HepG2 (cell line): ENCODE measurements around the gene FAM167B. TPM values are rescaled to one million over a fixed set of nuclear protein-coding genes. Genes with fewer than 3 reads are reported as not detected.
A peak's percentile ranks its signal among the peaks of the same experiment; 100 is the strongest.

Source experiments
- CREBL2 ChIP-seq: sonication (generic); formaldehyde crosslinking; IDR thresholded peaks from 2 replicates; pipeline ENCODE4 v1.8.1; 2023; ENCODE audit warnings: missing genetic modification reagents, mild to moderate bottlenecking, borderline replicate concordance
- KDM6A ChIP-seq: IDR thresholded peaks from 2 replicates; pipeline ENCODE4 v1.6.1; 2016; ENCODE audit warnings: low read depth
- PLSCR1 ChIP-seq: sonication (generic); formaldehyde crosslinking; IDR thresholded peaks from 2 replicates; pipeline ENCODE4 v1.5.0; 2020; ENCODE audit warnings: missing genetic modification reagents, mild to moderate bottlenecking, borderline replicate concordance
- PRDM15 ChIP-seq: sonication (generic); formaldehyde crosslinking; IDR thresholded peaks from 2 replicates; pipeline ENCODE4 v1.4.0; 2020; ENCODE audit warnings: missing genetic modification reagents
- SSRP1 ChIP-seq: IDR thresholded peaks from 2 replicates; pipeline ENCODE4 v1.6.1; 2016; ENCODE audit warnings: control low read depth
- XRCC5 ChIP-seq: fragments of 200-400 bp; formaldehyde crosslinking; optimal IDR thresholded peaks from 2 replicates; pipeline ENCODE3; 2017; ENCODE audit warnings: mild to moderate bottlenecking, low read length
- ZBTB49 ChIP-seq: sonication (generic); formaldehyde crosslinking; IDR thresholded peaks from 2 replicates; pipeline ENCODE4 v1.4.0; 2020; ENCODE audit warnings: missing genetic modification reagents, borderline replicate concordance
- ZNF143 ChIP-seq: sonication (generic); formaldehyde crosslinking; IDR thresholded peaks from 2 replicates; pipeline ENCODE4 v1.4.0; 2020; ENCODE audit warnings: missing genetic modification reagents
- ZNF20 ChIP-seq: sonication (generic); formaldehyde crosslinking; IDR thresholded peaks from 2 replicates; pipeline ENCODE4 v1.4.0; 2020; ENCODE audit warnings: mild to moderate bottlenecking, moderate library complexity, missing genetic modification reagents
- ZNF251 ChIP-seq: sonication (generic); formaldehyde crosslinking; IDR thresholded peaks from 2 replicates; pipeline ENCODE4 v1.9.0; 2021; ENCODE audit warnings: mild to moderate bottlenecking, missing genetic modification reagents
- ZNF275 ChIP-seq: sonication (generic); formaldehyde crosslinking; IDR thresholded peaks from 2 replicates; pipeline ENCODE4 v1.8.0; 2022; ENCODE audit warnings: missing genetic modification reagents, mild to moderate bottlenecking, inconsistent platforms, borderline replicate concordance
- ZNF451 ChIP-seq: sonication (generic); formaldehyde crosslinking; IDR thresholded peaks from 2 replicates; pipeline ENCODE4 v1.5.0; 2020; ENCODE audit warnings: mild to moderate bottlenecking, missing genetic modification reagents
- ZNF503 ChIP-seq: sonication (generic); formaldehyde crosslinking; IDR thresholded peaks from 2 replicates; pipeline ENCODE4 v1.4.0; 2020; ENCODE audit warnings: missing genetic modification reagents
- ZNF576 ChIP-seq: sonication (generic); formaldehyde crosslinking; IDR thresholded peaks from 2 replicates; pipeline ENCODE4 v1.4.0; 2020; ENCODE audit warnings: mild to moderate bottlenecking, missing genetic modification reagents
- polyA plus RNA-seq, 8 experiments: library from polyadenylated mRNA; depleted of rRNA in 3 of 8; stranded (reverse) in 7 of 8; unstranded in 1 of 8; fragments of >200 nt; fragmentation: Illumina TruSeq in 4 of 8; extraction: Trizol in 4 of 8; gene quantifications; 2 replicates each; pipeline versions ENCODE4 v1.2.1 to v1.2.3, GENCODE V29; 2011 to 2016; ENCODE audit warnings: low read depth in 4 of 8, missing spikeins in 1 of 8, mixed read lengths in 1 of 8; ENCODE audit not compliant: insufficient read depth in 1 of 8
- total RNA-seq, 5 experiments: library from RNA; depleted of rRNA; stranded (reverse); fragments of >200 nt; fragmentation: Illumina TruSeq; extraction: Trizol; gene quantifications; 2 replicates each; pipeline ENCODE4 v1.2.3, GENCODE V29; 2016; ENCODE audit warnings: low read depth in 1 of 5

FAM167B gene
- total and polyA plus RNA-seq, 2 of the 13 experiments (the other 11 are each of a cell fraction or from before 2014, with no cell fraction given) = 0.15 to 0.70 TPM

GRCh38 chr1:32249831-32250525 lies 3.0 kb downstream of the FAM167B start (continued):
- no peak for TF ChIP-seq PRDM15 (CRISPR knock-in tag)
- no peak for TF ChIP-seq ZNF451 (CRISPR knock-in tag)
- TF ChIP-seq ZNF251 (CRISPR knock-in tag) = no peak
- no peak for TF ChIP-seq ZNF143 (CRISPR knock-in tag)
- TF ChIP-seq CREBL2 (CRISPR knock-in tag) = no peak; the same call in 1 of the 2 replicates
- peak; percentile 46 for TF ChIP-seq XRCC5
- no peak for TF ChIP-seq PLSCR1 (CRISPR knock-in tag)
- TF ChIP-seq ZNF20 (CRISPR knock-in tag) = no peak
- TF ChIP-seq ZBTB49 = no peak
- TF ChIP-seq ZNF576 (CRISPR knock-in tag) = no peak
- 0 out of 2 replicates have a peak, but pooled peaks have one; percentile 74 for TF ChIP-seq ZNF503
- no peak for TF ChIP-seq SSRP1 (CRISPR knock-in tag)
- TF ChIP-seq ZNF275 (CRISPR knock-in tag) = no peak
- peak; percentile 96 for TF ChIP-seq KDM6A (CRISPR knock-in tag)
